Sigmoid colon (tissue), 4 donors: Measurements from ENCODE around the gene DNMT1.

ENCODE experiments used
- POLR2A ChIP-seq, 2 donors: fragments of 450-650 bp; IDR thresholded peaks; one replicate each; pipeline ENCODE4 v1.6.1; 2016; ENCODE audit warnings: antibody characterized with exemption in 2 of 2, mild to moderate bottlenecking in 2 of 2, moderate library complexity in 2 of 2
- POLR2AphosphoS5 ChIP-seq, 4 donors: sonication (generic); formaldehyde crosslinking; IDR thresholded peaks; one replicate each; pipeline ENCODE4 v1.6.1; 2017; ENCODE audit warnings: antibody characterized with exemption in 4 of 4
- TF ChIP-seq, protein P1 (sequence below), 4 experiments: fragments of 450-650 bp in 3 of 4; fragments of 200-600 bp in 1 of 4; IDR thresholded peaks; one replicate each; pipeline ENCODE4 v1.5.1; 2016 to 2019; ENCODE audit warnings: antibody characterized with exemption in 4 of 4, mild to moderate bottlenecking in 3 of 4, moderate library complexity in 2 of 4

DNA sequence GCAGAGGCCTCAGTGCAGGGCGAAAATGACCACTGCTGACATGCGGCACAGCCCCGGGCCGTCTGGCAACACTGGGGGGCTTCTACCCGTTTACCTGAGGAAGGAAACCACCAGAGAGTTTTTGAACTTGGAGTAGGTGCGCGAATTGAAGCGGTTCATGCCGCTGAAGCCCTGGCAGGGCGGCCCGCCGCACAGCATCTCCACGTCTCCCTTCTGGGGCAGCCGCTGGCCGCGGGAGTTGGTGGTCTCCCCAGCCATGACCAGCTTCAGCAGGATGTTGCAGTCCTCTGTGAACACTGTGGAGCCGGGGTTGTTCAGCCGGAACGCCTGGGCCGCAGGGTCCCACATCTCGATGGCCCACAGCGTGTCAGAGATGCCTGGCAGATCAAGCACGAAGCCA lies 54.8 kb downstream of the DNMT1 start:
- TF ChIP-seq POLR2AphosphoS5 (IDR thresholded peaks at IDR 0.05), result no peak
- no peak for TF ChIP-seq POLR2A (IDR thresholded peaks at IDR 0.05)
- TF ChIP-seq, protein P1, sequence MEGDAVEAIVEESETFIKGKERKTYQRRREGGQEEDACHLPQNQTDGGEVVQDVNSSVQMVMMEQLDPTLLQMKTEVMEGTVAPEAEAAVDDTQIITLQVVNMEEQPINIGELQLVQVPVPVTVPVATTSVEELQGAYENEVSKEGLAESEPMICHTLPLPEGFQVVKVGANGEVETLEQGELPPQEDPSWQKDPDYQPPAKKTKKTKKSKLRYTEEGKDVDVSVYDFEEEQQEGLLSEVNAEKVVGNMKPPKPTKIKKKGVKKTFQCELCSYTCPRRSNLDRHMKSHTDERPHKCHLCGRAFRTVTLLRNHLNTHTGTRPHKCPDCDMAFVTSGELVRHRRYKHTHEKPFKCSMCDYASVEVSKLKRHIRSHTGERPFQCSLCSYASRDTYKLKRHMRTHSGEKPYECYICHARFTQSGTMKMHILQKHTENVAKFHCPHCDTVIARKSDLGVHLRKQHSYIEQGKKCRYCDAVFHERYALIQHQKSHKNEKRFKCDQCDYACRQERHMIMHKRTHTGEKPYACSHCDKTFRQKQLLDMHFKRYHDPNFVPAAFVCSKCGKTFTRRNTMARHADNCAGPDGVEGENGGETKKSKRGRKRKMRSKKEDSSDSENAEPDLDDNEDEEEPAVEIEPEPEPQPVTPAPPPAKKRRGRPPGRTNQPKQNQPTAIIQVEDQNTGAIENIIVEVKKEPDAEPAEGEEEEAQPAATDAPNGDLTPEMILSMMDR (IDR thresholded peaks at IDR 0.05), result no peak
